ENCODE measurements around the gene SLCO3A1.
"Not testable (repeated sequence)": the region's sequence is repeated elsewhere in the genome, so short reads cannot be mapped to it uniquely, and the experiment has no call there.

SLCO3A1 gene

DNA sequence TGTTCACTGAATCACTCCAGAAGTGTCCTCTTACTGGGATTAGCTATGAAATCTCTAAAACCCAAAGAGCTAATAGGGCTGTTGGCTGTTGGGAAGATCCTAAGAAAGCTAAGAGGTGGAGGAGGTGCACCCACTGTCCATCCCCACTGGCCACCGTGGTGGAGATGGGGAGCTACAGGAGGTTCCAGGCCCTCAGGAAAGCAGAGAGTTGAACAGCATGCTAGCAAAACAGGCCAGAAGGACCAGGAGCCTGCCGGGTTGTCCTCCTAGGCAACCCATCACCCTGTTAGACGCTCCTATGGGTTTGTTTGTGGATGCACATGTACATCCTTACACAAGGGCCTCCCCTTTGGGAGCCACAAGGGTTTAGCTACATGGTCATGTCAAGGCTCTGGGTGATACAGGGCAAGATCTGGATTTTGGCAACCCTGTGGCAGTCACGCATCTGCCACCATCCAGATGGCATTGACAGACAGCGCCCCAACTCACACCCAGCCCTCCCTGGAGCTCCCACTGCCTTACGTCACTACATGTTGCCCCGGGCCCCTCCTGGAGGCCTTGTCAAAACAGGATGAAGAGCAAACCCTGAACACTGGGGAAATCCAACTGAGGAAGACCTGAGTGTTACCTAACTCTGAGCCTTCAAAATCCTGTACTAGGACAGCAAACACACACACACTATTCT is 208.1 kb downstream of the SLCO3A1 start:
- Mint-ChIP-seq H3K36me3 (no peaks in the 10 kb centered on the region), H3K27me3 (no peaks in the 10 kb centered on the region), H3K27ac (no peak overlapping the region), H3K9me3 (peaks cover 6% of the 10 kb centered on the region), H3K4me3 (no peak overlapping the region), H3K4me1 (no peaks in the 10 kb centered on the region)
- no peak for ATAC-seq

DNA sequence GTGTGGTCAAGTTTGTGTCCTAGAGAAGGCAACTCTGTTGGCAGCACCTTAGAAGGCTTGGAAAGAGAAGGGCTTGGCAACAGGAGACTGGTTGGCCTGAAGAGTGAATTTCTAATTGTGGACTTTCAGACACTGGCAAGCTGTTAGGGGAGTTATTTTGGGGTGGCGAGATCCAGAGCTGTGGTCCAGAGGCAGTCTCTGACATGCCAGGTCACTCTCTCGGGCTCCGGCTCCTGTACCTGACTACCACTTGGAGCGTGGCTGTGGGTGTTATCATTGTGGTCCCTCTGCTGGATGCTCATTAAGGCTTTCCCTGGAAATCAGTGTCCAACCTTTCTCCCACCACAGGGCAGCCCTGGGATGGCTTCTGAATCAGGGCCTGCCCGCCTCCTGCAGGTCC is 209.0 kb downstream of the SLCO3A1 start:
- Mint-ChIP-seq H3K4me3 (no peak overlapping the region), H3K4me1 (no peaks in the 10 kb centered on the region), H3K36me3 (no peaks in the 10 kb centered on the region), H3K27ac (no peak overlapping the region), H3K9me3 (peaks cover 6% of the 10 kb centered on the region), H3K27me3 (no peaks in the 10 kb centered on the region)
- no peak for ATAC-seq

DNA sequence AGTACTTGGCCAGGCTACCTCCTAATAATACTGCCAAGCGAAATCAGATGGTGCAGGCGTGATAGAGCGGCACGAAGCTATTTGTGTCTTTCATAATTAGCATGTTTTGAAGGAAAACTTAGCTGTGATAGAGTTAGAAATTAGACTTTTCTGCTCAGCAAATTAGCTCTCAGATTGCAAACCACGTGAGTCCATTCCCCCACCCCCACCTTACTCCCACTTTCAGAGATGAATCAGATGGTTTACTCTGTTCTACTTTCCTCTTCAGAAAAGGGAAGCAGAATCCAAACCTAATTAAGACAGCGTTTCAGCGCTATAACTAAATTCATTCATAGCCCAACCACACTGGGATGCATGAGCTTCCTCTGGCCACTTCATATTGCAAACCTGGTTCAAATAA is 214.6 kb downstream of the SLCO3A1 start:
- H3K36me3 Mint-ChIP-seq: no peaks in the 10 kb centered on the region
- no peak overlapping the region for H3K4me3 Mint-ChIP-seq
- H3K27me3 Mint-ChIP-seq: peaks cover 36% of the 10 kb centered on the region
- peaks cover 6% of the 10 kb centered on the region for H3K9me3 Mint-ChIP-seq
- no peak overlapping the region for H3K27ac Mint-ChIP-seq
- no peak for ATAC-seq
- peaks cover 34% of the 10 kb centered on the region for H3K4me1 Mint-ChIP-seq

- Mint-ChIP-seq H3K9me3 (peaks cover 2% of the 10 kb centered on the region), H3K4me1 (peaks cover 34% of the 10 kb centered on the region), H3K27me3 (peaks cover 38% of the 10 kb centered on the region), H3K4me3 (peak overlapping the region; percentile 24), H3K27ac (no peak overlapping the region), H3K36me3 (no peaks in the 10 kb centered on the region)
- no peak for ATAC-seq
Measured at GRCh38 chr15:92069308-92070250, 216.1 kb downstream of the SLCO3A1 start.

DNA sequence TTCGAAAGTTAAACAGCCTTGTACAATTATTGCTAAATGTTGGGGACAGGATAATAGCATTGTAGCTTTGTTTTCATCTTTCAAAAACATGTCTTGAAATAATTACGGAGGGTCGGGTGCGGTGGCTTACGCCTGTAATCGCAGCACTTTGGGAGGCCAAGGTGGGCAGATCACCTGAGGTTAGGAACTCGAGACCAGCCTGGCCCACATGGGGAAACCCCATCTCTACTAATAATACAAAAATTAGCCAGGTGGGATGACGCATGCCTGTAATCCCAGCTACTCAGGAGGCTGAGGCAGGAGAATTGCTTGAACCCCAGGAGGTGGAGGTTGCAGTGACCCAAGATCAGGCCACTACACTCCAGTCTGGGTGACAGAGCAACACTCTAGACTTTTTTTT is 216.7 kb downstream of the SLCO3A1 start:
- H3K27ac Mint-ChIP-seq, H3K9me3 Mint-ChIP-seq, H3K4me3 Mint-ChIP-seq, ATAC-seq, H3K36me3 Mint-ChIP-seq: not testable (repeated sequence)
- peaks cover 39% of the 10 kb centered on the region for H3K27me3 Mint-ChIP-seq
- peaks cover 34% of the 10 kb centered on the region for H3K4me1 Mint-ChIP-seq

DNA sequence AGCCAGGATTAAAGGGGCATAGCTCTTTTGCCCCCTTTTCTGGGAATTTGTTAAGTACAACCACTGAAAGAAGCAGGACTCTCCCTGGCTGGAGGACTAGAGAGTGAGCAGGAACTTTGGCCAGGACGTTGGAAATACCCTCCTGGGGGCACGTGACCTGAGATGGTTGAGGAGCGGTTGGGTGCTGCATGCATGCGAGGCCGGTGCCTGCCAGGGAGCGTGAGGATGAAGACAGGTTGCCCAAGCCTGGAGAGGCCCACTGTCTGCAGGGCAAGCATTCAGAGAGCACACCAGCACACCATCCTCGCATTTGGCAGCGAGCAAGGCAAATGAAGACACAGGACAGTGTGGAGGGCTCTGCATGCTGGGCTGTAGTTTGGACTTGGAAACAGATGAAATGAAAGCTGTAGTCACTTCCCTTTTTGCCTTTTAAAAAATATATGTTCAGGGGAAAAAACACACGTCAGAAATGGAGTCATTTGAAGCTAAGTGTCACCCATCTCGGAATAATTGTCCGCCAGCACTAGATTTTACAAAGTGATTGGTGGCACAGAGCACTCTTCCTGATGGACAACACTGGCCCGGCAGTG is 217.6 kb downstream of the SLCO3A1 start:
- H3K36me3 Mint-ChIP-seq: no peaks in the 10 kb centered on the region
- H3K4me3 Mint-ChIP-seq: no peak overlapping the region
- no peaks in the 10 kb centered on the region for H3K9me3 Mint-ChIP-seq
- peaks cover 48% of the 10 kb centered on the region for H3K27me3 Mint-ChIP-seq
- no peak for ATAC-seq
- H3K4me1 Mint-ChIP-seq: peaks cover 34% of the 10 kb centered on the region
- H3K27ac Mint-ChIP-seq: no peak overlapping the region

DNA sequence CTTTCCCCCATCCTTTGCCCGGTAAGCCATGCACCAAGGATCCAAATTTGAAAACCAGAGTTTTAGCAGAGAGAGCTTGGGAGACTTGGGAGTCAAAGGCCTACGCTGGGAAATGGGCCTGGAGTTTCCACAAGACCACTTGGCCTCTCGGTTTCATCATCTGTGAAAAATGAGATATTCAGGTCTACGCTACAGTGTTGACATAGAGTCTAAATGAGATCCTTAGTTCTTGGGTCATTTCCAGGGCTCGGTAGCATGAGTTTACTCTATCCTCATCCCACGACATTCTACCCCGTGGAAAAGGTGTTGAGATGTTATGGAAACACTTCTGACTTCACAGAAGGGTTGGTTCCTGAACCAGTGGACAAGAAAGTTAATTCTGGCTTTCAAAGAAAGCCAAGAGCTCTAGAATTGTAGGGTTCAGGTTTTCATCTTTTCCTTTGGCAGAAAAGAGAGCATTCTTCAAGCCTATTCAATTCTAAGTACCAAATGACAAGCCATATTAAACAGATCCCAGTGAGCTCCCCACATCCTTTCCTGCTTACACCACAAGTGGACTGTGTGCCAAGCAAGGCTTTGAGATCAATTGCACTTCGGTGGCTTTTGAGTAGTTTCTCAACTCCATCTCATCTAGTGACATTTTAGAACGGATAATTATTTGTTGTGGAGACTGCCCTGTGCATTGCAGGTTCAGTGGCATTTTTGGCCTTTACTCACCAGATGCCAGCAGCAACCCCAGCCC is 219.7 kb downstream of the SLCO3A1 start:
- H3K4me3 Mint-ChIP-seq: no peak overlapping the region
- no peaks in the 10 kb centered on the region for H3K36me3 Mint-ChIP-seq
- no peak for ATAC-seq
- H3K27me3 Mint-ChIP-seq: peaks cover 60% of the 10 kb centered on the region
- H3K4me1 Mint-ChIP-seq: peaks cover 29% of the 10 kb centered on the region
- no peaks in the 10 kb centered on the region for H3K9me3 Mint-ChIP-seq
- H3K27ac Mint-ChIP-seq: no peak overlapping the region

- no peaks in the 10 kb centered on the region for H3K9me3 Mint-ChIP-seq
- no peaks in the 10 kb centered on the region for H3K36me3 Mint-ChIP-seq
- no peak overlapping the region for H3K4me3 Mint-ChIP-seq
- no peak overlapping the region for H3K27ac Mint-ChIP-seq
- H3K4me1 Mint-ChIP-seq: peaks cover 24% of the 10 kb centered on the region
- no peak for ATAC-seq
- peaks cover 60% of the 10 kb centered on the region for H3K27me3 Mint-ChIP-seq
Measured at GRCh38 chr15:92074101-92074500, 220.6 kb downstream of the SLCO3A1 start.

GRCh38 chr15:92074646-92075045 is 221.1 kb downstream of the SLCO3A1 start:
- peaks cover 20% of the 10 kb centered on the region for H3K4me1 Mint-ChIP-seq
- no peak for ATAC-seq

GRCh38 chr15:92075764-92076163 is 222.3 kb downstream of the SLCO3A1 start:
- no peak overlapping the region for H3K27ac Mint-ChIP-seq
- H3K4me3 Mint-ChIP-seq: no peak overlapping the region
- ATAC-seq: no peak
- no peaks in the 10 kb centered on the region for H3K36me3 Mint-ChIP-seq
- peaks cover 48% of the 10 kb centered on the region for H3K27me3 Mint-ChIP-seq
- H3K4me1 Mint-ChIP-seq: peaks cover 9% of the 10 kb centered on the region
- no peaks in the 10 kb centered on the region for H3K9me3 Mint-ChIP-seq

More at GRCh38 chr15:92074646-92075045, 221.1 kb downstream of the SLCO3A1 start:
- Mint-ChIP-seq H3K27me3 (peaks cover 59% of the 10 kb centered on the region), H3K36me3 (no peaks in the 10 kb centered on the region), H3K4me3 (no peak overlapping the region), H3K27ac (no peak overlapping the region), H3K9me3 (no peaks in the 10 kb centered on the region)

- H3K27me3 Mint-ChIP-seq: peaks cover 40% of the 10 kb centered on the region
- peaks cover 1% of the 10 kb centered on the region for H3K4me1 Mint-ChIP-seq
- no peak overlapping the region for H3K27ac Mint-ChIP-seq
Measured at GRCh38 chr15:92076541-92076940, 223.0 kb downstream of the SLCO3A1 start.

DNA sequence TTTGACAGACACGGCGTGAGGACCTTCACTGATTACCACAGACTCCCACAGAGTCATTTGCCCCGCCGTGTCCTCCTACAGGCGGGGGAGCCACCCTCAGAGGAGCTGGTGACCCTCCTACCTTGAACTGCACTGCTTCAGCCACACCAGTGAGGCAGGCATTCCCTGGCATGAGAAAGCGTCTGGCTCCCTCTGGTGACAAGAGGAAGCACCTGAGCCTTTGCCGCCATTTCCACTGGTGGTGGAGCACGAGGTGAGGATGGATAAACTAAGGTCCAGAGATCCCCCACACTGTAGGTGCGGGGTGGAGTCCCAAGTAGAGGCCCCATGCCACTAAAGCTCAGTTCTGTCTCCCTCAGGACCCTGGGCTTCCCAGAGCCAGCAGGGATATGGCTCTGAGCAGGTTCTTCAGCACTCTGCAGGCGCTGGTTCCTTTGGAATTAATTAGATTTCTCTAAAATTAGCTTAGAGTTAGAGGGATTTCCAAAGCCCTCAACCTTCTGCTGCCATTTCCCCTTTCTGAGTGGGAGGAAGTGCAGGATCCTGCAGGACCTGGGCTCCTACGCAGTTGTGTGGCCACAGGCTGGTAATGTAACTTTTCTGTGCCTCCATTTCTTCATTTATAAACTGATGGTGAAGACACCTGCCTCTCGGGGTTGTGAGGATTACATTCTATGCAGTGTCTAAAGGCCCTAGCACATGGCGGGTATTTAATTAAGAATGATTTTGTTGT is 224.0 kb downstream of the SLCO3A1 start:
- peaks cover 30% of the 10 kb centered on the region for H3K27me3 Mint-ChIP-seq
- H3K27ac Mint-ChIP-seq: no peak overlapping the region
- no peak overlapping the region for H3K4me3 Mint-ChIP-seq
- no peaks in the 10 kb centered on the region for H3K36me3 Mint-ChIP-seq
- no peaks in the 10 kb centered on the region for H3K4me1 Mint-ChIP-seq
- no peaks in the 10 kb centered on the region for H3K9me3 Mint-ChIP-seq
- peak; percentile 51 for ATAC-seq

More at GRCh38 chr15:92076541-92076940, 223.0 kb downstream of the SLCO3A1 start:
- no peaks in the 10 kb centered on the region for H3K36me3 Mint-ChIP-seq
- H3K9me3 Mint-ChIP-seq: no peaks in the 10 kb centered on the region
- ATAC-seq: no peak
- no peak overlapping the region for H3K4me3 Mint-ChIP-seq

- Mint-ChIP-seq H3K4me3 (no peak overlapping the region), H3K36me3 (no peaks in the 10 kb centered on the region), H3K4me1 (no peaks in the 10 kb centered on the region), H3K27ac (no peak overlapping the region), H3K9me3 (no peaks in the 10 kb centered on the region), H3K27me3 (peaks cover 23% of the 10 kb centered on the region)
- no peak for ATAC-seq
Measured at GRCh38 chr15:92078270-92078669, 224.8 kb downstream of the SLCO3A1 start.

DNA sequence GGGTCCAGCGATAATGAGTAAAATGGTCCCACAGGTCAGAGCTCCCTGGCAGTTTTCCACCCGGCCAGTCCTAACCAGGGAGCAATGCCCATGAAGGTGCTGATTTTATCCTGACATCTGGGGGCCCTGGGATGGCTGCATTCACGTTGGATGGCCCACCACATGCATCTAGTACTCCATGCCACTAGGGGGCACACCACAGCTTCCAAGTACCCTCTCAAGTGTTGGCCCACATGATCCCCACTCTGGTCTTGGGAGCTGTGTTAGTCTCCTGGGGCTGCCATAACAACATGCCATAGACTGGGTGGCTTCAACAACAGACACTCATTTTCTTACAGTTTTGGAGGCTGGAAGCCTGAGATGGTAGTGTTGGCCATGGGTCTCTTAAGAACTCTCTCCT is 225.5 kb downstream of the SLCO3A1 start:
- H3K27ac Mint-ChIP-seq: no peak overlapping the region
- H3K4me3 Mint-ChIP-seq: no peak overlapping the region
- no peak for ATAC-seq
- H3K4me1 Mint-ChIP-seq: no peaks in the 10 kb centered on the region
- no peaks in the 10 kb centered on the region for H3K9me3 Mint-ChIP-seq
- no peaks in the 10 kb centered on the region for H3K36me3 Mint-ChIP-seq
- H3K27me3 Mint-ChIP-seq: peaks cover 22% of the 10 kb centered on the region

Data from stimulated activated memory B cell treated with anti-CD40 and anti-IgM and Interleukin-4, amounts not matched to agents 10 μg/mL and 1 μg/mL and 100 μg/mL, for 72 hours (primary cell).